ENCODE data around the gene GPR176.
"Not testable (repeated sequence)": the region's sequence is repeated elsewhere in the genome, so short reads cannot be mapped to it uniquely, and the experiment has no call there.

GPR176 gene

GRCh38 chr15:39935241-39935640 is 15.2 kb upstream of the GPR176 start:
- no peak for DNase-seq

DNA sequence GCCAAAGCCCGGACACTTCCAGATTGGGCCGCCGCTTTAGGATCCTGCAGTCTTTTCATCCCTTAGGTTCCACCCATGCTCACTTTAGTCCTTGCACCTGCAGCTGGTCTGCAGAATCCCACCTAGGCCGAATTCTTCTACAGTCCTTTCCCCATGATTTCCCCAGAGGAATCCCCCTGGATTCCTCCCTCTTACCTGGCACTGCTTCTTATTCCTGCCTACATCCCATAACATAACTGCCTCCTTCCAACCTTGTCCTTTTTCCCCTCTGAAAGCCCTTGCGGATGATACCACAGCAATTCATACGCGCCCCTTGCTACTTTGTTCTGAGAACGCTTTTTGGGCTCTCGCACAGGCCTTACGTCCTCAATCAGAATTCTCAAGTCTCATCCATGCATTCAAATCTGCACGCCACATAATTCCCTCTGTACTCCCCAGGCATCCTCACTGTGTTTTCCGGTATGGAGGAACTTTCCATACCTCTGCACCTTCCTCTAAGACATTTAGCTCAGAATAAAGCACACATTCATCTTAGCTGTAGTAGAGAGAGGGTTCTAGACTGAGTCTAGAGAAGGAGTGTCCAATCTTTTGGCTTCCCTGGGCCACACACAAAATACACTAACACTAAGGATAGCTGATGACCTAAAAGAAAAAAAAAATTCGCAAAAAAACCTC is 14.5 kb upstream of the GPR176 start:
- peak in 1 of 2 experiments; percentile 26 for DNase-seq

DNA sequence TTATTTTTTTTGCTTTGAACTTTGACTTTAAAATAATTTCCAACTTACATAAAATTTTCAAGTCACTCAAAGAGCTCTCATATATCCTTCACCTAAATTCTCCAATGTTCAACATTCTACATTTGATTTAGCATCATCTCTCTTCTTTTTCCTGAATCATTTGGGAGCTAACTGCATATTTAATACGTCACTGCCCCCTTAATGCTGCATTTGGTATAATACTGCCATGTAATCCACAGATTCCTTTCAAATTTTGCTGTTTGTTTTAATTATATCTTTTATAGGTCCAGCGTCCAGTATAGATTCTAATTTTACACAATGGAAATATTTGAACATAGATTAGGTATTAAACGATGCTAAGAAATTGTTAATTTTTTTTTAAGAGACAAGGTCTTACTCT is 11.5 kb upstream of the GPR176 start:
- DNase-seq: no peak

DNA sequence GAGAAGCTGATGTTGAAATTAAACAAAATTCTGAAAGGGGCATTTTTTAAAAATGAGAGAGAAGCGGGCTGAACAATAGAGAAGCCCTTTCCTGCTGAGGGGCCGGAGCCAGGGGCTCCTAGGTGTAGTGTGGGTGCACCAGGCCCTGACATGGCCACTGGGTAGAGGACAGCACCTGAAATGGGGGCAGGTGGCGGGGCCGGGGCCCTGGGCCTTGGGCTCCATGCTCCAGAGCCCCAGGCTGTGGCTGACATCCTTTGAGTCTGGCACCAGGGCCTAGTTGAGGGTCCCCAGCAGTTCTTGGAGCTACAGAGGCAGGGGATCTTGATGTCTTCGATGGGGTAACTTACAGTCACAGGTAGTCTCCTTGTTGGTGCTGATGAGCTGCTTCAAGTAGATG is 6.5 kb upstream of the GPR176 start:
- no peak for DNase-seq

DNA sequence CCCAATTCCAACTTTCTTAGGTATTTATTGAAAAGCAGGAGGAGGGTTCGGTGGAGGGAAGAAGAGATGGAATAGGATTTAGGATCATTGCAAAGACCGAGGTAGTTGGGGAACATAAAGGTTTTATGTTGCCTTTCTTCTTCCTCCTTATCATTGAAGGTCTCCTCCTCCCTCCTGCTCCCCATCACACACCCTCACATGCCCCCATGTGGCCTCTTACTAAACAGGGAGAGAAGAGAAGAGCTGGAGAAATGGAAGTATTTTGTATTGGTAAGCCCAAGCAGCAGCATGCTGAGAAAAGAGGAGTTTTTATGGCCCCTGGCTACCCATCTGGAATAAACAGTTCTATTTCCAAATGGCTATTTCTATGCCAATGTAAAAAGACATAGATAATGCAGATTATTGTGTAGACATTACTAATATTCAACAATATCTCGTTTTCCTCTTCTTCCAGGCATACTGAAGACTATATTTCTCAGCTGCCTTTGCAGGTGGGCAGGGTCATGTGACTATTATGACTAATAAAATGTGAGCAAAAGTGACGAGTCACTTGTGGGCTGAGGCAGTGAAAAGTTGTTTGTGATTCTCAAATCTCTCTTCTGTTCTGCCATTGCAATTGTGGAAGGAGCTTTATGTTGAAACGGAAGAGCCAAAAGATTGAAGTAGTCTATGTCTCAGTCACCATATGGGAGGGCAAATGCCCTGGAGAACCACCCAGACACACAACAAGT is 5.2 kb upstream of the GPR176 start:
- DNase-seq: no peak

- DNase-seq: no peak
These were observed 4.4 kb upstream of the GPR176 start for GRCh38 chr15:39924437-39924836.

- no peak for DNase-seq
These were observed 2.5 kb upstream of the GPR176 start for GRCh38 chr15:39922462-39923092.

DNA sequence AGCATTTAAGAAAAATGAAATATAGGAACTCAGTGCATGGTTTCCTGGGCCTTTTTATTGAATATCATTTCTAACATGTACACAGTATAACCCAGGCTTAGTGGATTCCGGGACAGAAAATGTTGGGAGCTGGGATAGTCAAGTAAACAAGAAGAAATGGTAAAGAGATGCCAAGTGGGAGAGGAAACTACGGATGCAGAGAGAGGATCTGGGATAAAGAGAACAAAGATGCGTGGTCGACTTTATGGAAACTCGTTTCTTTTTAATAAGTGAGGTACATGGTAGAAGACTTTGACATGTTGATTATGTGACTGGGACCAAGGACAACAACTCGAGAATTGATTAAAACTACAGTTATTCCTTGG is 1.2 kb upstream of the GPR176 start:
- DNase-seq: peak in 1 of 2 experiments; percentile 25

GRCh38 chr15:39920510-39921273 is 626 bp upstream of the GPR176 start:
- DNase-seq: peak in 1 of 2 experiments; percentile 54

DNA sequence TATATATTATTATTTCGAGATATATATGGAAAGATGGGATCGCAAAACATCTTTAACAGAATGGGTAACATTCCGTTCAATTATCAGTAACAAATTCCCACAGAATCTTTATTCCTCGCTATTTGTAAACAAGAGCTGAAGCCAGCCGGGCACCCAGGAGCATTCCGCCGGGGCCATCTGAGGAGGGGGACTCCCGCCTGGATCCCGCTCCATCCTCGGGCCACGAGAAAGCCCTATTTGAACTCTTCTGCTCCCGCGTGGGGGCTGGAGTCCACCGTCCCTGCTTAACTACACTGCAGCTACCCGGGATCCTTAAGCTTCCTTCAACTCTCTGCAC is 687 bp downstream of the GPR176 start:
- no peak for DNase-seq

- DNase-seq: peak in 1 of 2 experiments; percentile 61
These were observed 1.2 kb downstream of the GPR176 start for GRCh38 chr15:39918688-39919385.

GRCh38 chr15:39914977-39915376 is 5.1 kb downstream of the GPR176 start:
- no peak for DNase-seq

- DNase-seq: no peak
These were observed 11.1 kb downstream of the GPR176 start for GRCh38 chr15:39909007-39909406.

- DNase-seq: no peak
These were observed 11.9 kb downstream of the GPR176 start for GRCh38 chr15:39908186-39908585.

DNA sequence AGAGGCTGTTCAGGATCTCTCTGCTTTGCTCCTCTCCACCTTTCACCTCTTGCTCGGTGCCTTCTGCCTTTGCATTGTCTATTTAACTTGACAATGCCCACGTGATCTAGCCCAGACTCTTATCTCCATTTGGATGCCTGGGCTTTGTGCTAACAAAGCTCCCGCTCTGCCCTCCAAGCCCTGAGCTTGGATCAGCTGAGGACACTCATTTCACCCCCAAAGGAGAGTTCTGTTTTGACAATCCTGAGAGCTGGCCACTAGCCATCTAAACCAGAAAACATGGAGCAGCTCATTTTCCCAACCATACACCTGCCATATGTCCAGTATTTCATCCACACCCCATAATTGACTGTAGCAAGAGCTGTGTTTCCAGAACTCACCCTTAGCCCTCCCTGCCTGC is 12.8 kb downstream of the GPR176 start:
- DNase-seq: no peak

DNA sequence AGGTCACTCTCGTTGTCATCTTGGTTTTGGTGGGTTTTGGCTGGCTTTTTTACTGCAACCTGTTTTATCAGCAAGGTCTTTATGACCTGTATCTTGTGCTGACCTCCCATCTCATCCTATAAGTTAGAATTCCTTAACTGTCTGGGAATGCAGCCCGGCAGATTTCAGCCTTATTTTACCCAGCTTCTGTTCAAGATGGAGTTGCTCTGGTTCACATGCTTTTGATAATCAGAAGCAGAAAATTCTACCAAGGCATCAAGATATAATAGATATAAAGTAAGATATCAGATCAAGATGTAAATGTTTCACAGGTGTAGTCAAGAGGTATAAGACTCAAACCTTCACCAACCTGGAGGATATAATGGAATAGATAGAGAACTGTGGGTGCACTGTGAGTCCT is 16.0 kb downstream of the GPR176 start:
- DNase-seq: no peak

DNA sequence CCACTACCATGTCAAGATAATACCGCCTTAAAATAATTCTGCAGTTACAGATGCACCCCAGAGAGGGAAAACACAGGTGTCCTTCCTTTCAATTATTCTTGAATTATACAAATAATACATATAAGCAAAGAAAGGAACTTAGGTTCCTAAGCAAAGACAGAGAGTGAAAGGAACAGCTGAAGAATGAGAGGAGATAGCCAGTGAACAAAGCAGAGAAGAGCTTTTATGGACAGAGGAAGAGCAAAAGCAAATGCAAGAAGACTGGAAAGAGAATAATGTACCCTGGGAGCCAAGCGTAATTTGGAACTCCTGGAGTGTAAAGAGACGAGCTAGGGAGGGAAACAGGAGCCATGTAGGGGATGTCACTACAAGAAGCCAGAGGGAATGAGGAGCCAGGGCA is 21.7 kb downstream of the GPR176 start:
- DNase-seq: no peak

- no peak for DNase-seq
These were observed 23.2 kb downstream of the GPR176 start for GRCh38 chr15:39896846-39897245.

GRCh38 chr15:39896101-39896500 is 24.0 kb downstream of the GPR176 start:
- no peak for DNase-seq

GRCh38 chr15:39893051-39893450 is 27.0 kb downstream of the GPR176 start:
- DNase-seq: not testable (repeated sequence)

DNA sequence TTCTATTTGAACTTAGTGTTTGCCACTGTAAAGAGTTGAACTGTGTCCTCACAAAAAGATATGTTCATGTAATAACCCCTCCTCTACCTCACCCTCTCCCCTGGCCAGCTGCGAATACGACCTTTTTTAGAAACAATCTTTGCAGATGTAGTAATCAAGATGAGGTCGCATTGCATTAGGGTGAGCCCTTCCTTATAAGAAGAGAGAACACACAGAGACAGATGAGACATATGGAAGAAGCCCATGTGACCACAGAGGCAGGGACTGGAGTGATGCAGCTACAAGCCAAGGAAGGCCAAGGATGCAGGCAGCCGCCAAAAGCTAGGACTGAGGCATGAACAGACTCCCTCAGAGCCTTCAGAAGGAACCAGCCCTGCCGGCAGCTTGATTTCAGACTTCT is 27.6 kb downstream of the GPR176 start:
- no peak for DNase-seq

GRCh38 chr15:39890621-39891020 is 29.4 kb downstream of the GPR176 start:
- no peak for DNase-seq

DNA sequence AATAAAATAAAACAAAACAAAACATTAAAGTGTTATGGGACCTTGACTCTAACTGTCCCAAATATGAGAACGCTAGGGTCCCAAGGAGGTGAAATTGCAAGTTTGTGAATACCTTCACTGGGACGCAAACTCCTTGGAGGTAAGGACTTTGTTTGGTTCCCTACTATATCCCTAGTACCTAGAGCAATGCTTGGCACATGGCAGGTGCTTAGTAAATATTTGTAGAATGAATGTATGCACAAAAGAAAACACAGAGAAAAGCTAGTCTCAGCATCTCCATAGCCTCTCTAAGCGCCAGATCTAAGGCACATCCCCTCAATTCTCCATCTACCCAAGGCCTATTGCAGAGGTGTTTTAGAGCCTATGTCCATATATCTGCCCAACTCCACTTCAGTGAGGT is 30.5 kb downstream of the GPR176 start:
- no peak for DNase-seq
